Suprapubic skin (tissue), 4 donors: ENCODE data around the gene MYL12A. TPM values are rescaled to one million over a fixed set of nuclear protein-coding genes. Genes with fewer than 3 reads are reported as not detected.
"Not testable (repeated sequence)": the region's sequence is repeated elsewhere in the genome, so short reads cannot be mapped to it uniquely, and the experiment has no call there.

Source experiments
- DNase-seq, 2 donors: peaks; one replicate each; pipeline ENCODE4 v3.0.0-alpha.2; 2019; ENCODE audit warnings: low spot score in 2 of 2
- H3K27ac ChIP-seq: fragments of 200-600 bp; sonication (generic); one replicate; pipeline ENCODE4 v1.5.1; 2019
- H3K27me3 ChIP-seq: fragments of 200-600 bp; sonication (generic); one replicate; pipeline ENCODE4 v1.5.1; 2019
- H3K36me3 ChIP-seq: fragments of 200-600 bp; sonication (generic); one replicate; pipeline ENCODE4 v1.5.1; 2019
- H3K4me1 ChIP-seq: fragments of 200-600 bp; sonication (generic); one replicate; pipeline ENCODE4 v1.5.1; 2019
- H3K4me3 ChIP-seq: fragments of 200-600 bp; sonication (generic); one replicate; pipeline ENCODE4 v1.5.1; 2019; ENCODE audit warnings: mild to moderate bottlenecking
- H3K9me3 ChIP-seq: fragments of 200-600 bp; sonication (generic); one replicate; pipeline ENCODE4 v1.5.1; 2019
- EP300 ChIP-seq: sonication (generic); formaldehyde crosslinking; IDR thresholded peaks from one replicate; pipeline ENCODE4 v1.6.1; 2017; ENCODE audit warnings: antibody characterized with exemption
- POLR2A ChIP-seq, 2 donors: fragments of 450-650 bp; IDR thresholded peaks; one replicate each; pipeline ENCODE4 v1.6.1; 2017; ENCODE audit warnings: antibody characterized with exemption in 2 of 2, mild to moderate bottlenecking in 2 of 2, moderate library complexity in 2 of 2
- POLR2AphosphoS5 ChIP-seq, 3 donors: sonication (generic); formaldehyde crosslinking; IDR thresholded peaks; one replicate each; pipeline ENCODE4 v1.6.1; 2017; ENCODE audit warnings: antibody characterized with exemption in 3 of 3
- WGBS: methylation state at CpG from one replicate; pipeline ENCODE4 v1.1.5; 2018; 5-methylcytosine and 5-hydroxymethylcytosine counted together
- total RNA-seq, 4 donors: library from RNA; depleted of rRNA; stranded (reverse); fragments of >200 nt; gene quantifications; one replicate each; pipeline ENCODE4 v1.1.0, GENCODE V29; 2016
- TF ChIP-seq, protein P1 (sequence below), 2 donors: fragments of 200-600 bp in 1 of 2; fragments of 450-650 bp in 1 of 2; sonication (generic) in 1 of 2; IDR thresholded peaks; one replicate each; pipeline ENCODE4 v1.5.1; 2016 to 2019; ENCODE audit warnings: antibody characterized with exemption in 2 of 2, mild to moderate bottlenecking in 1 of 2, moderate library complexity in 1 of 2

MYL12A gene
- total RNA-seq, 4 donors from 2014 or later, result 190 to 259 (median 242) TPM

DNA sequence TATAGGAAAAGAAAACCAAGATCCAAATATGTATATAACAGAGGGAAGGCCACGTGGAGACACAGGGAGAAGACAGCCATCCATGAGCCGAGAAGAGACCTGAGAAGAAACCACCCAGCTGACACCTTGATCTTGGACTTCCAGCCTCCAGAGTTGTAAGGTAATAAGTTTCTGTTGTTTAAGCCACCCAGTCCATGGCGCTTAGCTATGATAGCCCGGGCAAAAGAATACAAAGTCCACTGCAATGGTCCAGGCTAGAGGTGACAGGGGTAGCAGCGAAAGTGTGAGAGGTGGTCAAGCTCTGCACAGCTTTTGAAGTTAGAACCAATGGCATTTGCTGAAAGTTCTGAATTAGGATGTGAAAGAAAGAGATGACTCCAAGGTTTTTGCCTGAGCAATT lies 30.6 kb upstream of the MYL12A start:
- Histone ChIP-seq H3K27ac (no peak overlapping the region), H3K4me1 (peaks cover 3% of the 10 kb centered on the region), H3K9me3 (no peaks in the 10 kb centered on the region), H3K27me3 (no peaks in the 10 kb centered on the region), H3K4me3 (no peak overlapping the region), H3K36me3 (no peaks in the 10 kb centered on the region)
- no peak for TF ChIP-seq EP300
- TF ChIP-seq POLR2A (IDR thresholded peaks at IDR 0.05), result no peak
- TF ChIP-seq, protein P1, sequence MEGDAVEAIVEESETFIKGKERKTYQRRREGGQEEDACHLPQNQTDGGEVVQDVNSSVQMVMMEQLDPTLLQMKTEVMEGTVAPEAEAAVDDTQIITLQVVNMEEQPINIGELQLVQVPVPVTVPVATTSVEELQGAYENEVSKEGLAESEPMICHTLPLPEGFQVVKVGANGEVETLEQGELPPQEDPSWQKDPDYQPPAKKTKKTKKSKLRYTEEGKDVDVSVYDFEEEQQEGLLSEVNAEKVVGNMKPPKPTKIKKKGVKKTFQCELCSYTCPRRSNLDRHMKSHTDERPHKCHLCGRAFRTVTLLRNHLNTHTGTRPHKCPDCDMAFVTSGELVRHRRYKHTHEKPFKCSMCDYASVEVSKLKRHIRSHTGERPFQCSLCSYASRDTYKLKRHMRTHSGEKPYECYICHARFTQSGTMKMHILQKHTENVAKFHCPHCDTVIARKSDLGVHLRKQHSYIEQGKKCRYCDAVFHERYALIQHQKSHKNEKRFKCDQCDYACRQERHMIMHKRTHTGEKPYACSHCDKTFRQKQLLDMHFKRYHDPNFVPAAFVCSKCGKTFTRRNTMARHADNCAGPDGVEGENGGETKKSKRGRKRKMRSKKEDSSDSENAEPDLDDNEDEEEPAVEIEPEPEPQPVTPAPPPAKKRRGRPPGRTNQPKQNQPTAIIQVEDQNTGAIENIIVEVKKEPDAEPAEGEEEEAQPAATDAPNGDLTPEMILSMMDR (IDR thresholded peaks at IDR 0.05), result no peak
- TF ChIP-seq POLR2AphosphoS5 (IDR thresholded peaks at IDR 0.05), result no peak
- DNase-seq, result no peak
- 87% methylated on average over 5 of the region's 5 CpGs for WGBS

DNA sequence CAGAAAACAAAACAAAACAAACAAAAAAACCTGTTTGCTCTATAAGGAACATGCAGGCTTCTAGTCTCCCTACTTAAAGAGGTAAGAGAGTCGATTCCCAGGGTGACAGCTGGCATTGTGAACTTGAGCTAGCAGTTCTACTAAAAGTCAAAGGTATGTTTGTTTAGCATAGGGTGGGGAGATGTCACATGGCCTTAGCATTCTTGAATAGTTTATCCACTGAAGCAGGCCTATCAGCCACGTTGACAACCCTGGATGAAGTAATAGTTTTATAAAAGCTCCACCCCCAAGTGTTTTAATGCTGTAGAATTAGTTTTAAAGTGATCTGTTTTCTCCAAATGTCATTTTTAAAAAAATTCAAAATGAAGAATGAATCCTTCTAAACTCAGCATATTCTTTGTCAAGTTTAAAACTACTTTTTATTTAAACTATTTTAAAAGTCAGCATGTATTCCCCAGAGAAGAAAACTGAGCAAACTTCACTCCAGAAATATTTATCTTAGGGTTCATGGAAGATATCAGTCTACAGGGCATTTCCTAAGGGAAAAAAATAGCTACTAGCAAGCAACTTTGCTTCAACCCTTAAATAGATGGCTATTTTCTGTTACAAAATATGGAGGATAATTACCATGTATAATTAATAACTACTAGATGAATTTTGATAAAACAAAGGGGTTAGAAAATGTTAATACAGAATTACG lies 29.5 kb upstream of the MYL12A start:
- no peaks in the 10 kb centered on the region for H3K36me3 ChIP-seq
- H3K27me3 ChIP-seq, result no peaks in the 10 kb centered on the region
- DNase-seq, result no peak
- H3K4me1 ChIP-seq, result peaks cover 1% of the 10 kb centered on the region
- H3K9me3 ChIP-seq, result no peaks in the 10 kb centered on the region
- no peak overlapping the region for H3K4me3 ChIP-seq
- TF ChIP-seq, protein P1 (IDR thresholded peaks at IDR 0.05), result no peak
- TF ChIP-seq EP300 (no peak), POLR2A (IDR thresholded peaks at IDR 0.05) (no peak), POLR2AphosphoS5 (IDR thresholded peaks at IDR 0.05) (no peak)
- H3K27ac ChIP-seq, result no peak overlapping the region
- 39% methylated on average over 3 of the region's 3 CpGs for WGBS

- H3K4me3 ChIP-seq, result no peak overlapping the region
- TF ChIP-seq POLR2AphosphoS5 (IDR thresholded peaks at IDR 0.05), result no peak
- TF ChIP-seq POLR2A (IDR thresholded peaks at IDR 0.05), result no peak
- no peak for TF ChIP-seq EP300
- TF ChIP-seq, protein P1 (IDR thresholded peaks at IDR 0.05), result no peak
- H3K9me3 ChIP-seq, result no peaks in the 10 kb centered on the region
- WGBS, result 96% methylated on average over 2 of the region's 2 CpGs
- no peaks in the 10 kb centered on the region for H3K4me1 ChIP-seq
- no peaks in the 10 kb centered on the region for H3K27me3 ChIP-seq
- H3K27ac ChIP-seq, result no peak overlapping the region
- no peak for DNase-seq
- H3K36me3 ChIP-seq, result no peaks in the 10 kb centered on the region
These were observed 28.8 kb upstream of the MYL12A start for GRCh38 chr18:3218819-3219218.

DNA sequence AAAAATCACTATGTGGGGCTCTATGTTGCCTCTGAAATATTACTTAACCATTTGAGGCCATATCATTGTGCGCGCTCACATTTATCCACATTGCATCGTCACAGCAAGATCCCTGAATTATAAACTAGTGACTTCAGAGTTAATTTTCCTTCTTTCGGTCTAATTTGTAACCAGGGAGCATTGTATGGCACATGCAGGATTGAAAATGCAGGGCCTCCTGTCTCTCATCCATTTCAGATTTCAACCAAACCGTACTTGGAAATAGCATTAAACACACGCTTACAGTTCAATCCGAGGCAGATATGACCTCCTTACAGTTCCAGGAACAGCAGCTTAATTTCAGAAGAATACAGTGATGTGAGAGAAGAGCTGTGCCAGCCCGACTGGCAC lies 28.4 kb upstream of the MYL12A start:
- Histone ChIP-seq H3K4me1 (no peaks in the 10 kb centered on the region), H3K36me3 (no peaks in the 10 kb centered on the region), H3K9me3 (no peaks in the 10 kb centered on the region), H3K27ac (no peak overlapping the region), H3K4me3 (no peak overlapping the region), H3K27me3 (no peaks in the 10 kb centered on the region)
- 83% methylated on average over 8 of the region's 8 CpGs for WGBS
- no peak for DNase-seq
- no peak for TF ChIP-seq EP300

GRCh38 chr18:3219631-3220335 lies 27.8 kb upstream of the MYL12A start, which contains the start of gene MYOM1:
TSS of gene MYOM1 (minus strand) at chr18:3219968. CDS start at chr18:3215223, 4,745 bp downstream.
- Histone ChIP-seq H3K36me3 (no peaks in the 10 kb centered on the region), H3K4me3 (no peak within 1 kb of the TSS), H3K9me3 (no peaks in the 10 kb centered on the region), H3K27ac (no peak within 1 kb of the TSS), H3K27me3 (no peaks in the 10 kb centered on the region), H3K4me1 (no peaks in the 10 kb centered on the region)
- TF ChIP-seq POLR2A (IDR thresholded peaks at IDR 0.05), result no peak
- TF ChIP-seq, protein P1 (IDR thresholded peaks at IDR 0.05), result no peak
- TF ChIP-seq POLR2AphosphoS5 (IDR thresholded peaks at IDR 0.05), result no peak
- TF ChIP-seq EP300, result no peak
- no peak for DNase-seq
- 84% methylated on average over 9 of the region's 9 CpGs for WGBS

DNA sequence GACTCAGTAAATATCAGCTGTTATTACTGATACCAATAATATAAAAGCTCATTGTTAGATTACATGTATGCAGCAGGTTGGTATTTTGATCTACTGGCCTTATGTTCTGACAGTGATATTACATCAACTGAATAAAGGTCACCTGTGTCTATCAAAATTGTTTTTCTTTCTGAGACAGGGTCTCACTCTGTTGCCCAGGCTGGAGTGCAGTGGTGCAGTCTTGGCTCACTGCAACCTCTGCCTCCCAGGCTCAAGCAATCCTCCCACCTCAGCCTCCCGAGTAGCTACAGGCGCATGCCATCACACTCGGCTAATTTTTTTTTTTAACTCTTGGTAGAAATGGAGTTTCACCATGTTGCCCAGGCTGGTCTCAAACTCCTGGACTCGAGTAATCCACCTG lies 26.7 kb upstream of the MYL12A start:
- not testable (repeated sequence) for H3K4me3 ChIP-seq, H3K27me3 ChIP-seq, H3K4me1 ChIP-seq, H3K27ac ChIP-seq, H3K36me3 ChIP-seq, DNase-seq, H3K9me3 ChIP-seq
- 94% methylated on average over 4 of the region's 4 CpGs for WGBS
